Prostate gland (tissue), 2 donors: Measurements from ENCODE around the gene CRY1. TPM values are rescaled to one million over a fixed set of nuclear protein-coding genes. Genes with fewer than 3 reads are reported as not detected.
"Not testable (repeated sequence)": the region's sequence is repeated elsewhere in the genome, so short reads cannot be mapped to it uniquely, and the experiment has no call there.

Source experiments
- DNase-seq: peaks from one replicate; pipeline ENCODE4 v3.0.0-alpha.2; 2019; ENCODE audit warnings: low spot score
- H3K27ac ChIP-seq, 2 donors: fragments of 200-600 bp; sonication (generic); 2 replicates each; pipeline ENCODE4 v1.5.1; 2017 to 2019
- H3K27me3 ChIP-seq: fragments of 200-600 bp; sonication (generic); replicated peaks from 2 replicates; pipeline ENCODE4 v1.5.1; 2019; ENCODE audit not compliant: insufficient read depth
- H3K36me3 ChIP-seq, 2 donors: fragments of 200-600 bp; sonication (generic); 1 replicate in 1 of 2; 2 replicates in 1 of 2; pipeline versions ENCODE4 v1.5.1 to v1.8.1; 2017 to 2019
- H3K4me1 ChIP-seq: fragments of 200-600 bp; sonication (generic); replicated peaks from 2 replicates; pipeline ENCODE4 v1.5.1; 2019
- H3K4me3 ChIP-seq, 2 donors: fragments of 200-600 bp; sonication (generic); 2 replicates each; pipeline ENCODE4 v1.5.1; 2017 to 2019
- H3K9me3 ChIP-seq: fragments of 200-600 bp; sonication (generic); 2 replicates; pipeline ENCODE4 v1.5.1; 2017
- POLR2A ChIP-seq: fragments of 450-650 bp; IDR thresholded peaks from one replicate; pipeline ENCODE4 v1.6.1; 2016; ENCODE audit warnings: antibody characterized with exemption, mild to moderate bottlenecking
- POLR2AphosphoS5 ChIP-seq: sonication (generic); formaldehyde crosslinking; IDR thresholded peaks from one replicate; pipeline ENCODE4 v1.6.1; 2017; ENCODE audit warnings: antibody characterized with exemption
- WGBS: methylation state at CpG from one replicate; pipeline ENCODE4 v1.1.5; 2018; 5-methylcytosine and 5-hydroxymethylcytosine counted together
- intact Hi-C: fragments of 100-400 bp; cut with DNase I; formaldehyde crosslinking; loops from one replicate; pipeline ENCODE4 v1.14.2; 2022
- total RNA-seq, 2 donors: library from RNA; depleted of rRNA; stranded (reverse); fragments of >200 nt; gene quantifications; one replicate each; pipeline ENCODE4 v1.1.0, GENCODE V29; 2016
- TF ChIP-seq, protein P1 (sequence below), 4 experiments: fragments of 200-600 bp in 2 of 4; fragments of 450-650 bp in 2 of 4; sonication (generic) in 2 of 4; IDR thresholded peaks; 1 replicate in 3 of 4; 2 replicates in 1 of 4; pipeline ENCODE4 v1.5.1; 2016 to 2019; ENCODE audit warnings: antibody characterized with exemption in 4 of 4, mild to moderate bottlenecking in 2 of 4, moderate library complexity in 2 of 4

Gene CRY1
- total RNA-seq, 2 donors from 2014 or later: 15.7 to 35.2 TPM

DNA sequence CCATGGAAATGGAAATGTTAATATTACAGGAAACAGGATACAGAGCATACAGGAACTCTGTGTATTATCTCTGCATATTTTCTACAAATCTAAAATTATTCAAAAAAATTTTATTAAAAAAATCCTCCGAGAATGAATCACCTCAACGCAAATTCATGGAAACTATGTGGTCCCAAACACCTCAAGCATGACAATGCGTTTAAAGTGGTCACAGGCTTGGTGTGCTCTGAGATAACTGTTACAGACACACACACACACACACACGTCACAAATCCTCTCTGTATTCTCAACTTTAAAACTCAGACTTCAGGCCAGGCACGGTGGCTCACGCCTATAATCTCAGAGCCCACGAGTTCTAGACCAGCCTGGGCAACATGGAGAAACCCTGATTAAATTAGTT, 61.1 kb downstream of the CRY1 start:
- 89% methylated on average over 7 of the region's 7 CpGs for WGBS
- Histone ChIP-seq H3K4me3 (no peak overlapping the region), H3K9me3 (no peaks in the 10 kb centered on the region), H3K4me1 (peaks cover 5% of the 10 kb centered on the region), H3K36me3 (no peaks in the 10 kb centered on the region), H3K27me3 (no peaks in the 10 kb centered on the region), H3K27ac (no peak overlapping the region)
- TF ChIP-seq POLR2A (no peak), POLR2AphosphoS5 (no peak)
- TF ChIP-seq, protein P1, sequence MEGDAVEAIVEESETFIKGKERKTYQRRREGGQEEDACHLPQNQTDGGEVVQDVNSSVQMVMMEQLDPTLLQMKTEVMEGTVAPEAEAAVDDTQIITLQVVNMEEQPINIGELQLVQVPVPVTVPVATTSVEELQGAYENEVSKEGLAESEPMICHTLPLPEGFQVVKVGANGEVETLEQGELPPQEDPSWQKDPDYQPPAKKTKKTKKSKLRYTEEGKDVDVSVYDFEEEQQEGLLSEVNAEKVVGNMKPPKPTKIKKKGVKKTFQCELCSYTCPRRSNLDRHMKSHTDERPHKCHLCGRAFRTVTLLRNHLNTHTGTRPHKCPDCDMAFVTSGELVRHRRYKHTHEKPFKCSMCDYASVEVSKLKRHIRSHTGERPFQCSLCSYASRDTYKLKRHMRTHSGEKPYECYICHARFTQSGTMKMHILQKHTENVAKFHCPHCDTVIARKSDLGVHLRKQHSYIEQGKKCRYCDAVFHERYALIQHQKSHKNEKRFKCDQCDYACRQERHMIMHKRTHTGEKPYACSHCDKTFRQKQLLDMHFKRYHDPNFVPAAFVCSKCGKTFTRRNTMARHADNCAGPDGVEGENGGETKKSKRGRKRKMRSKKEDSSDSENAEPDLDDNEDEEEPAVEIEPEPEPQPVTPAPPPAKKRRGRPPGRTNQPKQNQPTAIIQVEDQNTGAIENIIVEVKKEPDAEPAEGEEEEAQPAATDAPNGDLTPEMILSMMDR (IDR thresholded peaks at IDR 0.05): no peak
- intact Hi-C loops: no loop called here
- no peak for DNase-seq

DNA sequence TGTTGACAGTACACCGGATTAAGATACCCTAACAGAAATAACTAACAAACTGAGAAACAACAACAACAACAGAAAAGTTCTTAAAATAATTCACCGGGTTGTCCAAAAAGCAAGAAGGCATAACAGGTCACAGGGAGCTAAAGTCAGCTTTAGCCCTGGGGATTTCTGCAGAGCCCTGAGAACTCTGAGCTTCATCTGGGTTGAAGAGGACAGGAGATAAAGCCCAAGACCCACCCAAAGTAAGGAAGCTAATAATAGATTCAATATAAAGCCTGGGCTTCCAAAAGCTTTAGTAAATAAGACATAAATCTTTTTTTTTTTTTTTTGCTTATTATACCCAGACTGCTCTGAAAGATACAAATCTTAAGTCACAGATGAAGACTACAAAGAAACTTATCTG, 62.3 kb downstream of the CRY1 start:
- TF ChIP-seq POLR2AphosphoS5: no peak
- TF ChIP-seq, protein P1 (IDR thresholded peaks at IDR 0.05): no peak
- TF ChIP-seq POLR2A: no peak
- no peak overlapping the region for H3K4me3 ChIP-seq
- DNase-seq: no peak
- H3K27me3 ChIP-seq: no peaks in the 10 kb centered on the region
- H3K9me3 ChIP-seq: no peaks in the 10 kb centered on the region
- H3K27ac ChIP-seq: no peak overlapping the region
- no peaks in the 10 kb centered on the region for H3K36me3 ChIP-seq
- intact Hi-C loops: no loop called here
- WGBS: 85% methylated on average over 2 of the region's 2 CpGs
- H3K4me1 ChIP-seq: peaks cover 5% of the 10 kb centered on the region

DNA sequence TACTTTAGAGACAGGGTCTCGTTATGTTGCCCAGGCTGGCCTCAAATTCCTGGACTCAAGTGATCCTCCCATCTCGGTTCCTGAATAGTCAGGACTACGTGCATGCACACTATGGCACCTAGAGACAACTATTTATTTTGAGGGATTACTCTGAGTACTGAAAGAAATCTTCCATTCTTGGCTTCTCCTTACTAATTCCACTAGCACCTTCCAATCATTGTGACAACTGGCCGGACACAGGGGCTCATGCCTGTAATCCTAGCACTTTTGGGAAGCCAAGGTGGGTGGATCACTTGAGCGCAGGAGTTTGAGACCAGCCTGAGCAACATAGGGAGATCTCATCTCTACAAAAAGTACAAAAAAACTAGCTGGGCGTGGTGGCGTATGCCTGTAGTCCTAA, 64.3 kb downstream of the CRY1 start:
- Histone ChIP-seq H3K36me3 (no peaks in the 10 kb centered on the region), H3K27me3 (no peaks in the 10 kb centered on the region), H3K9me3 (no peaks in the 10 kb centered on the region), H3K4me1 (peaks cover 5% of the 10 kb centered on the region), H3K27ac (no peak overlapping the region), H3K4me3 (no peak overlapping the region)
- intact Hi-C loops: loop anchor here (5.0 kb wide), 1 partner anchor 72 kb away; the partner anchor contains the start of gene TMEM263
- TF ChIP-seq, protein P1 (IDR thresholded peaks at IDR 0.05): no peak
- WGBS: 70% methylated on average over 7 of the region's 7 CpGs
- no peak for DNase-seq

DNA sequence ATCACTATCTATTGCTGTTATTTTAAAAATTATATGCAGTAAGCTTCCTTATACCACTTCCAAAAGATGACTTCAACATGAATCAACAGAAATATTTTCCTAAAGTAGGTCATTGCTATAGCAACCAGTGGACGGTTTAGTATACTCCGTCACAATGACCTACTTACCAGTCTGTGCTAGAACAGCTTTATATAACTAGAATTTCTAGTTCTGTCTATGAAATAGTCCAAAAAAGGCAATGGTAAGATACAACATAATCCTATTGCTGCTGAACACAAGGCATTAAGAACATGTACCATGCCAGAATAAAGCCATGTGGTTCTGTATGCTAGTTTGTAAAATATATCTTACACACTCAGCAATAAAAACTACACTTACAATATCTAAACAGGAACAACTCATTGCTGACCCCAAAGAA, 65.7 kb downstream of the CRY1 start:
- H3K4me1 ChIP-seq: peaks cover 5% of the 10 kb centered on the region
- no peaks in the 10 kb centered on the region for H3K27me3 ChIP-seq
- intact Hi-C loops: loop anchor here (2.0 to 5.0 kb wide), 2 partner anchors 63 to 70 kb away; partner anchors contain the start of gene TMEM263
- H3K27ac ChIP-seq: peak overlapping the region; percentile 79 to 81
- no peaks in the 10 kb centered on the region for H3K9me3 ChIP-seq
- H3K36me3 ChIP-seq: no peaks in the 10 kb centered on the region
- no peak overlapping the region for H3K4me3 ChIP-seq
- TF ChIP-seq POLR2A: no peak
- TF ChIP-seq, protein P1 (IDR thresholded peaks at IDR 0.05): no peak
- TF ChIP-seq POLR2AphosphoS5: peak; percentile 93
- 5% methylated on average over 2 of the region's 2 CpGs for WGBS
- DNase-seq: peak; percentile 49

- Histone ChIP-seq H3K4me3 (no peak overlapping the region), H3K27me3 (no peaks in the 10 kb centered on the region), H3K4me1 (peaks cover 5% of the 10 kb centered on the region), H3K9me3 (no peaks in the 10 kb centered on the region), H3K27ac (peak overlapping the region; percentile 79 to 81), H3K36me3 (no peaks in the 10 kb centered on the region)
- intact Hi-C loops: loop anchor here (2.0 to 5.0 kb wide), 2 partner anchors 64 to 70 kb away; partner anchors contain the start of gene TMEM263
- 41% methylated on average over 4 of the region's 4 CpGs for WGBS
- TF ChIP-seq POLR2A (no peak), POLR2AphosphoS5 (no peak)
- TF ChIP-seq, protein P1 (IDR thresholded peaks at IDR 0.05): no peak
- DNase-seq: no peak
Measured at GRCh38 chr12:107026806-107027635, 66.3 kb downstream of the CRY1 start.

DNA sequence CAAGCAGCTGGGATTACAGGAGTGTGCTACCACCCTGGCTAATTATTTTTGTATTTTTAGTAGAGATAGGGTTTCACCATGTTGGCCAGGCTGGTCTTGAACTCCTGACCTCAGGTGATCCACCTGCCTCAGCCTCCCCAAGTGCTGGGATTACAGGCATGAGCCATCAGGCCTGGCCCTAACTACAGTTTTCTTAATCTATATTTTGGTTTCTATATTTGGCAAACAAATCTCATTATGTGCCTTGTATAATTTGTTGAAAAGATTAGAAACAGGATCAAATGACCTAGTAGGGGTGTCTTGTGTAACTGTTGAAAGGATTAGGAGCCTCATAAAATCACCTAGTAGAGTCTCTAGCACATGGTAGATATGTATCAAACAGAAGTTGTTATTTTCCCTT, 67.0 kb downstream of the CRY1 start:
- not testable (repeated sequence) for DNase-seq, H3K4me1 ChIP-seq, H3K4me3 ChIP-seq, H3K27me3 ChIP-seq, H3K36me3 ChIP-seq, H3K9me3 ChIP-seq
- intact Hi-C loops: loop anchor here (2.0 to 5.0 kb wide), 2 partner anchors 64 to 69 kb away; partner anchors contain the start of gene TMEM263
- H3K27ac ChIP-seq: peak overlapping the region; percentile 79 to 81
